ENCODE results near the gene HCN2.
"Not testable (repeated sequence)": the region's sequence is repeated elsewhere in the genome, so short reads cannot be mapped to it uniquely, and the experiment has no call there.

The HCN2 gene

GRCh38 chr19:571566-571974 is 18.1 kb upstream of the HCN2 start:
- peak in 2 of 3 donors; percentile 27 to 28 for DNase-seq

GRCh38 chr19:572140-572742 is 17.4 kb upstream of the HCN2 start, which contains the start of gene BSG:
BSG (plus strand) TSS chr19:572596; CDS start chr19:572635, 39 bp downstream.
- peak; percentile 99 to 100 (median 100) for DNase-seq

GRCh38 chr19:572743-573518 is 16.8 kb upstream of the HCN2 start:
- peak; percentile 51 to 63 (median 51) for DNase-seq

GRCh38 chr19:573519-573825 is 16.2 kb upstream of the HCN2 start:
- DNase-seq = no peak

- no peak for DNase-seq
These were observed 14.8 kb upstream of the HCN2 start for GRCh38 chr19:574658-575526.

- DNase-seq = no peak
These were observed 13.9 kb upstream of the HCN2 start for GRCh38 chr19:575527-576506.

GRCh38 chr19:576768-577438 is 12.8 kb upstream of the HCN2 start:
- DNase-seq = no peak

GRCh38 chr19:577439-578392 is 12.0 kb upstream of the HCN2 start:
- no peak for DNase-seq

GRCh38 chr19:579111-579841 is 10.4 kb upstream of the HCN2 start:
- DNase-seq = no peak

- no peak for DNase-seq
These were observed 9.9 kb upstream of the HCN2 start for GRCh38 chr19:579842-580155.

GRCh38 chr19:580274-580835 is 9.3 kb upstream of the HCN2 start:
- no peak for DNase-seq

- DNase-seq = no peak
These were observed 8.1 kb upstream of the HCN2 start for GRCh38 chr19:581399-582111.

GRCh38 chr19:582497-583197 is 7.0 kb upstream of the HCN2 start:
- peak; percentile 55 to 66 (median 60) for DNase-seq

- no peak for DNase-seq
These were observed 6.3 kb upstream of the HCN2 start for GRCh38 chr19:583198-583967.

- no peak for DNase-seq
These were observed 5.8 kb upstream of the HCN2 start for GRCh38 chr19:583968-584239.

GRCh38 chr19:584240-585001 is 5.3 kb upstream of the HCN2 start:
- peak; percentile 49 to 75 (median 58) for DNase-seq

- not testable (repeated sequence) for DNase-seq
These were observed 4.5 kb upstream of the HCN2 start for GRCh38 chr19:585146-585545.
